Colonic mucosa (tissue), 4 donors: ENCODE measurements around the gene DACH1. TPM values are rescaled to one million over a fixed set of nuclear protein-coding genes. Genes with fewer than 3 reads are reported as not detected.

Source experiments
- DNase-seq: peaks from one replicate; pipeline ENCODE4 v3.0.0-alpha.2; 2020
- H3K27ac ChIP-seq: fragments of 200-600 bp; one replicate; pipeline ENCODE4 v1.8.0; 2021
- H3K27me3 ChIP-seq: fragments of 200-600 bp; one replicate; pipeline ENCODE4 v1.8.0; 2021
- H3K36me3 ChIP-seq: fragments of 200-600 bp; one replicate; pipeline ENCODE4 v1.8.0; 2021
- H3K4me1 ChIP-seq: fragments of 200-600 bp; one replicate; pipeline ENCODE4 v1.8.0; 2021; ENCODE audit warnings: mild to moderate bottlenecking
- H3K4me3 ChIP-seq: fragments of 200-600 bp; one replicate; pipeline ENCODE4 v1.8.0; 2021
- H3K9ac ChIP-seq, 2 donors: one replicate each; pipeline ENCODE4 v1.7.0; 2013; ENCODE audit warnings: control low read depth in 2 of 2, low read depth in 2 of 2, low read length in 2 of 2
- H3K9me3 ChIP-seq: fragments of 200-600 bp; one replicate; pipeline ENCODE4 v1.8.0; 2021
- intact Hi-C: fragments of 100-400 bp; cut with DNase I; formaldehyde crosslinking; loops from one replicate; pipeline ENCODE4 v1.14.1; 2022
- total RNA-seq, 2 donors: library from RNA; stranded (reverse); fragmentation: NEBNext Ultra II Directional in 1 of 2; extraction: Animal tissue kit (Norgen Biotek cat#: 25700) in 1 of 2; gene quantifications; one replicate each; pipeline ENCODE4 v1.2.1, GENCODE V29; 2021
- TF ChIP-seq, protein P1 (sequence below): fragments of 200-600 bp; IDR thresholded peaks from one replicate; pipeline ENCODE4 v1.8.0; 2022; ENCODE audit warnings: antibody characterized with exemption, mild to moderate bottlenecking
- donor health status: healthy.
- donor health status: DM: no; HTN: no; CAD: no.
- donor health status: DM: no; HTN: no; CAD: no.

Gene DACH1
- total RNA-seq, 2 donors from 2014 or later = 3.9 to 5.2 TPM

GRCh38 chr13:71768881-71769280 is 98.1 kb downstream of the DACH1 start:
- DNase-seq = no peak
- no peaks in the 10 kb centered on the region for H3K27me3 ChIP-seq
- H3K36me3 ChIP-seq = no peaks in the 10 kb centered on the region
- H3K4me1 ChIP-seq = no peaks in the 10 kb centered on the region
- H3K9ac ChIP-seq = no peak overlapping the region
- H3K9me3 ChIP-seq = no peaks in the 10 kb centered on the region
- no peak overlapping the region for H3K27ac ChIP-seq
- intact Hi-C loops = no loop called here
- no peak overlapping the region for H3K4me3 ChIP-seq
- TF ChIP-seq, protein P1, sequence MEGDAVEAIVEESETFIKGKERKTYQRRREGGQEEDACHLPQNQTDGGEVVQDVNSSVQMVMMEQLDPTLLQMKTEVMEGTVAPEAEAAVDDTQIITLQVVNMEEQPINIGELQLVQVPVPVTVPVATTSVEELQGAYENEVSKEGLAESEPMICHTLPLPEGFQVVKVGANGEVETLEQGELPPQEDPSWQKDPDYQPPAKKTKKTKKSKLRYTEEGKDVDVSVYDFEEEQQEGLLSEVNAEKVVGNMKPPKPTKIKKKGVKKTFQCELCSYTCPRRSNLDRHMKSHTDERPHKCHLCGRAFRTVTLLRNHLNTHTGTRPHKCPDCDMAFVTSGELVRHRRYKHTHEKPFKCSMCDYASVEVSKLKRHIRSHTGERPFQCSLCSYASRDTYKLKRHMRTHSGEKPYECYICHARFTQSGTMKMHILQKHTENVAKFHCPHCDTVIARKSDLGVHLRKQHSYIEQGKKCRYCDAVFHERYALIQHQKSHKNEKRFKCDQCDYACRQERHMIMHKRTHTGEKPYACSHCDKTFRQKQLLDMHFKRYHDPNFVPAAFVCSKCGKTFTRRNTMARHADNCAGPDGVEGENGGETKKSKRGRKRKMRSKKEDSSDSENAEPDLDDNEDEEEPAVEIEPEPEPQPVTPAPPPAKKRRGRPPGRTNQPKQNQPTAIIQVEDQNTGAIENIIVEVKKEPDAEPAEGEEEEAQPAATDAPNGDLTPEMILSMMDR = no peak

- intact Hi-C loops = no loop called here
- no peaks in the 10 kb centered on the region for H3K4me1 ChIP-seq
- H3K36me3 ChIP-seq = no peaks in the 10 kb centered on the region
- no peak for DNase-seq
- H3K9ac ChIP-seq = no peak overlapping the region
- no peak overlapping the region for H3K27ac ChIP-seq
- TF ChIP-seq, protein P1 = no peak
- no peaks in the 10 kb centered on the region for H3K27me3 ChIP-seq
- no peak overlapping the region for H3K4me3 ChIP-seq
- no peaks in the 10 kb centered on the region for H3K9me3 ChIP-seq
These were observed 107.1 kb downstream of the DACH1 start for GRCh38 chr13:71759651-71760511.

GRCh38 chr13:71758828-71759227 is 108.2 kb downstream of the DACH1 start:
- Histone ChIP-seq H3K9me3 (no peaks in the 10 kb centered on the region), H3K4me3 (no peak overlapping the region), H3K36me3 (no peaks in the 10 kb centered on the region), H3K27ac (no peak overlapping the region), H3K9ac (no peak overlapping the region), H3K4me1 (no peaks in the 10 kb centered on the region), H3K27me3 (no peaks in the 10 kb centered on the region)
- DNase-seq = no peak
- TF ChIP-seq, protein P1 = no peak
- intact Hi-C loops = no loop called here

GRCh38 chr13:71754407-71754974 is 112.5 kb downstream of the DACH1 start:
- no peaks in the 10 kb centered on the region for H3K9me3 ChIP-seq
- no peak overlapping the region for H3K9ac ChIP-seq
- no peaks in the 10 kb centered on the region for H3K36me3 ChIP-seq
- intact Hi-C loops = no loop called here
- no peak overlapping the region for H3K4me3 ChIP-seq
- no peaks in the 10 kb centered on the region for H3K4me1 ChIP-seq
- H3K27me3 ChIP-seq = no peaks in the 10 kb centered on the region
- DNase-seq = no peak
- no peak overlapping the region for H3K27ac ChIP-seq
- TF ChIP-seq, protein P1 = no peak

DNA sequence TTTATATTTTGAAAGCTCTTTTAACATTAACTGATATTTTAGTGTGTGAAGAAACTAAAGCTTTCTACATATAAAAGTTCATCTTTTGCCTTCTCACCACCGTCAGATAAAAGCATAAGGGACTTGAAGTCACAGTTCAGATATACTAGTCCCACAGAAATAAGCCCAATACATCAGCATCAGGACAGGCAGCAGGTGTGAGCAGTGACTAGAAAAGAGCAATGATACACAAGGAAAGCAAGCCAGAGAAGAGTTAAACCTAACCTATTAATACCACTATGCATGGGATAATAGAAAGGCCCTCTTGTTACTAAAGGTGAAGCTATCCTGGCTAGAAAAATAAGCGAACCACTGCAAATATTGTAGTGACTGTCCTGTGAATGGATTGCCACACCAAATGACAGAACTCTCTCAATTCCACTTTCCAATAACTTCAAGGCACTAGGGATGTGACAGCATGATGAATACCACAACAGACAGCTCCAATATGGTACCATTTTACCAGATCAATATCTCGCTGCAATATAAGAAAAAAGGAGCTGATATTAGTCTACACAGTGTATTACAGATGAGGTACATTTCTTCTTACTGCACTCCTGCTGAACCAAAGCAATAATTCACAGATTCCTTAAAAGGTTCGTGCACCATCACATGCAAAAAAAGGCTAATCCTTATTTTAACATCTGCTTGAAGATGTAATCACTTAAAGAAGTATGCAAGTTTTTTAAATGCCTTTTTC is 114.1 kb downstream of the DACH1 start:
- Histone ChIP-seq H3K36me3 (no peaks in the 10 kb centered on the region), H3K27ac (no peak overlapping the region), H3K9me3 (no peaks in the 10 kb centered on the region), H3K9ac (no peak overlapping the region), H3K27me3 (no peaks in the 10 kb centered on the region), H3K4me1 (no peaks in the 10 kb centered on the region), H3K4me3 (no peak overlapping the region)
- DNase-seq = no peak
- intact Hi-C loops = no loop called here
- TF ChIP-seq, protein P1 = no peak
